HG03571 (cell line): ENCODE measurements around the gene GRAP.
"Not testable (repeated sequence)": the region's sequence is repeated elsewhere in the genome, so short reads cannot be mapped to it uniquely, and the experiment has no call there.

Experiments used
- ATAC-seq: cut with Tn5 transposase; IDR thresholded peaks from one replicate; pipeline ENCODE4 v1.9.1; 2021; ENCODE audit not compliant: unreplicated experiment

GRAP gene

DNA sequence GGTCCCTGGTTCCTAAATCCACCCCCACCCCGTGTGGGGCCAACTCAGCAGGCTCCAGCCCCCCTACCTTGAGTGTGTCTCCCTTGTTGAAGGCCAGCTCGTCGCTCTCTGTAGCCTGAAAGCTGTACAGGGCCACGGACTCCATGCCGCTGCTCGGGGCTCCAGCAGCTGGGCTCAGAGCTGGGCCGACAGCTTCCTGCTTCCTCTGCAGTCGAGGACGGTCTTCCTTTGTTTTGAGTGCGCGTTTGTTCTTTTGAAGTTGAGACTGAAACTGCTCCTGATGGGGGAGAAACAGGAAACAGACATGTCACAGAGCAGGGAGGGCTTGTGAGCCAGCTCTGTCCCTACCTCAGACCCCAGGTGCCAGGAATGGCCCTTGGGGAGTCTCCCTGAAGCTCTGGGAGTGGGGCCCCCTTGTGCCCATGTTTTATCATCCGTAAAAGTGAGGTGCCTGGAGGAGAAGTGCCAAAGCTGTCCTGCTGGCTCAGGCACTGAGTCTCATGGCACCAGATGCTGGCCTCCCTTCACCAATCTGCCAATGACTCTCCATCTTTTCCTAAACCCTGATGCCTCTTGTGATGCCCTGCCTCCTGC, at the start of gene GRAP:
Gene GRAP, minus strand, starts transcription at position 176 of the 594 bp plus-strand sequence. Its CDS starts 31 bp downstream, at position 145.
- ATAC-seq: not testable (repeated sequence)

GRCh38 chr17:19093684-19094438, 47.1 kb upstream of the GRAP start:
- not testable (repeated sequence) for ATAC-seq

- not testable (repeated sequence) for ATAC-seq
Observed at GRCh38 chr17:19092737-19093683, 46.3 kb upstream of the GRAP start.

DNA sequence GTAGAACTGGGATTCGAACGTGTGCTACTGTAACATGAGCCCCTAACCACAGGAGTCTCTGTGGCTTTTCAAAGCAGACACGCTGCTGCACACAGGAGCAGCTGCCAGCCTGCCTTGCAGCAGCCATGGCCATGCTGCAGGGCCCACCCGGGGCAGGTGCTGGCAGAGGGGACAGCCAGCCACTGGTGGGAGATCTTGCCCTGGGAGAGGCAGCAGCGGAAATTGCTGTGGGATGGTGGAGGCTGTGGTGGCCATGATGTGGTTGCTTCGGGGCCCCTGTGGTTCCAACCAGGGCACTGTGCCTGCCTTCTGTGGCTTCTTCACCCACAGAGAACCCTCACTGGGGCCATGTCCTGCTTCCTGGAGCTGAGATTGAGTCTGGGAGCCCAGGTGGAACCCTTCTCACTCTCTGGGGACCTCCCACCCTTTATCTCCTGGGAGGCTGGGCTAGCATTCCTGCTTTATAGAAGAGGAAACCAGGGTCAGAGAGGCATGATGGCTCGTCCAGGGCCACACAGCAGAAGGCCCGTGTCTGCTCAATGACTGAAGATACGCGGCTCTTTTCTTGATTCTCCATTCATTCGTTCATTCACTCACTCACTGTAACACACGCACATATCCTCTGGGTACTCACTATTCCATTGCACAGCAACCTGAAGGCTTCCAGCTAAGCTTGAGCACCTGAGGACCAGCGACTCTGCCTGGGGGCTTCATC, 43.5 kb upstream of the GRAP start:
- not testable (repeated sequence) for ATAC-seq

DNA sequence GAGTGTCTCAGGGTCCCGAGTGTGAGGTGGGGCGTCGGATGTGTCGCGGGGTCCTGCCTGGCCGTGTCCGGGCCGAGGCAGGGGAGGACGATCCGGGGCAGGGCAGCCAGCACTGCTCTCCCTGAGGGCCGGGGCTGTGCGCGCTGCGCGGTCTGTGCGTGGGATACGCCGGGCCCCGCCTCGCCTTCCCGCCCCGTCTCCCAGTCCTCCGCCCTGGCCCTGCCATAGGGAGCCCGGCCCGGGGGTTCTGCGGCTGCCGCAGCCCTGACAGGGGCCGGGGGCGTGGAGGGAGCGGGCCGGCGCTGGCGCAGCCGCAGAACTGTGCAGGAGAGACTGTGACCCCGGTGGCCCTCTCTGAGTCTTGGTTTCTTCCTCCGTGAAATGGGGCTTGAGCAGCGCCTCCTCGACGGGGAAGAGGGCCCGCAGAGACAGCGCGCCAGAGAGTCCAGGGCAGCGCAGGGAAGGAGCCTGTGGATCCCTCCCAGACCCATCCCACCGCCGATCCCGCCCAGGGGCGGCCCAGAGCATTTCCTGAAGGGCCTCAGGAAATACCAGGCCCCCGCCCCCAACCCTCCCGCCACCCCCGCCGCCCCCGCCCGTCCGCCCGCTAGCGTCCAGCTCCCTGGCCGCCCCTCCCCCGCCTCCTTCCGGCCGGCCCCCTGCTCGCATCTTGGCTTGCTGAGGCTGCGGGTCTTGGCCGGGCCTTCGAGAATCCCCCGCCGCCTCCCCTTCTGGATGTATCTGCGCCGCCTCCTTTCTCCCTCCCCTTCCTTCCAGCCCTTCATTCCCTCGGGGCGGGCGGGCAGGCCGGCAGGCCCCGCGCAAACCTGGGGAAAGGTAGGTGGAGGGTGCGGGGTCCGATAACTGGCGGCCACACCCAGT, 42.3 kb upstream of the GRAP start:
- not testable (repeated sequence) for ATAC-seq

- not testable (repeated sequence) for ATAC-seq
Observed at GRCh38 chr17:19077386-19077785, 30.6 kb upstream of the GRAP start.

- not testable (repeated sequence) for ATAC-seq
Observed at GRCh38 chr17:19076398-19077192, 29.8 kb upstream of the GRAP start.

GRCh38 chr17:19070318-19071168, 23.8 kb upstream of the GRAP start:
- peak; percentile 62 for ATAC-seq

DNA sequence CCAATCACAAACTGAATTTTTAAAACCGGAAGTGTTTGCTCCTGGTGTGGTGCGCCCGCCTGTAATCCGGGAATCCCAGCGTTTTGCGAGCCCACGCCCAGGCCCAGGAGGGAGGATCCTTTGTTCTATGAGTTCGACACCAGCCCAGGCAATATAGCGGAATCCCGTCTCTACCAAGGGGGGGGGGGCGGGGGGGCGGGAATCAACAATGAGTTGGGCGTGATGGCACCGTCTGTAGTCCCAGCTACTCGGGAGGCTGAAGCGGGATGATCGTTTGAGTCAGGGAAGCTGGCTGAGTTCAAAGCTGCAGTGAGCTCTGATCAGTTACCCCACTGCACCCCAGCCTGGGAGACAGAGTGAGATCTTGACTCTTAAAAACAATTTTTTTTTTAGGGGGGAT, 17.6 kb upstream of the GRAP start:
- not testable (repeated sequence) for ATAC-seq

DNA sequence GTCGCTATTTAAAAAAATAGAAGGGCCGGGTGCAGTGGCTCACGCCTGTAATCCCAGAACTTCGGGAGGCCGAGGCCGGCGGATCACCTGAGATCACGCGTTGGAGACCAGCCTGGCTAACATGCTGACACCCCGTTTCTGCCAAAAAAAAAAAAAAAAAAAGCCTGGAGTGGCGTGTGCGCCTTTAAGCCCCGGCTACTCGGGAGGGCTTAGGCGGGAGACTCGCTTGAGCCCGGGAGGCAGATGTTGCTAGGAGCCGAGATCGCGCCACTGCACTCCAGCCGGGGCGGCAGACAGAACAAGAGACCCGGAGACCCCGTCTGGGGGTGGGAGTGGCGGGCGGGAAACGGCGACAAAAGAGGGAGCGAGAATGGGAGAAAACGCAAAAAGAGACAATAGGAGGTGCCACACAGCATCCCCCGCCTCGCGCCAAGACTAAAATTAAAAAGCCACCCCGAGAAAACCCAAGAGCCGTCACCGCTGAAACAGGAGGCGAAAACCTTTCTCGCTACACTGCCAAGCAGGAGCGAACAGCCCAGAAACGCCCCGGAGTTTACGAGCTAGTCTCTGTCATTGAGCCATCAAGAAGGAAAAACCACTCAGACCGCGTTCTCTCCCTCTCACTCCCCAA, 16.7 kb upstream of the GRAP start:
- ATAC-seq: not testable (repeated sequence)

DNA sequence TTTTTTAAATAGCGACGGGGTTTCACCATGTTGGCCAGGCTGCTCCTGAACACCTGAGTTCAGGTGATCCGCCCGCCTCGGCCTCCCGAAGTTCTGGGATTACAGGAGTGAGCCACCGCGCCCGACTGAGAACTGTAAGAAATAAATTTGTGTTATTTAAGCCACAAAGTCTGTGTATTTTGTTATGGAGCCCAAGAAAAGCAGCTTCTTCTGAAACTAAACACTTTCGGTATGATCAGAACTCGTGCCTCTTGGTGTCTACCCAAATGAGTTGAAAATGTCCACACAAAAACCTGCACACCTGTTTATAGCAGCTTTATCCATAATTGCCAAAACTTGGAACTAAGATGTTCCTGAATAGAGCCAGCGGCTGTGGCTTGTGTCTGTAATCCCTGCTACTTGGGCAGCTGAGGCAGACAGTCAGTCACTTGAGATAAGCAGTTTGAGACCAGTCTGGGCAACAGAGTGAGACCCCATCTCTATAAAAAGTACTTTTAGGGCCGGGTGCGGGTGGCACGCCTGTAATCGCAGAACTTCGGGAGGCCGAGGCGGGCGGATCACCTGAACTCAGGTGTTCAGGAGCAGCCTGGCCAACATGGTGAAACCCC, 16.1 kb upstream of the GRAP start:
- not testable (repeated sequence) for ATAC-seq

GRCh38 chr17:19062009-19062717, 15.4 kb upstream of the GRAP start:
- ATAC-seq: not testable (repeated sequence)

GRCh38 chr17:19055447-19055846, 8.7 kb upstream of the GRAP start:
- ATAC-seq: peak; percentile 61

DNA sequence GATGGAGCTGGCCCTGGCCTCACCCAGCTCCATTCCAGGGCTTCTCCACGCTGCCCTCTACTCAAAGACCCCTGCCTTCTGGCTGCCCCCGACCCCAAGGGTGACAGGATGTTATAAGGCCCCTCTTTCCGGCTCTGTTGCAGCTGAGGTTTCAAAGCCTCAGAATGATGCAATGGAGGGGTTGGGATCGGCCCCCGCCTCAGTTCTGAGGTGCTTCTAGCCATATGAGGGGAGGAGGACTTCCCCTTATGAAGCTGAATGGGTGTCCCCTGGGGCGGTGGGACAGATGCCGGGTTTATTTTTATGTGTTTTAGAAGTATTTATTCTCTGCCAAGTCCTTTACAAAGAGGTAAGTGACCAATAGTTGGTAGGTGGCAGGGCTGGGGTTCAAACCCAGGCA, 2.1 kb upstream of the GRAP start:
- not testable (repeated sequence) for ATAC-seq

DNA sequence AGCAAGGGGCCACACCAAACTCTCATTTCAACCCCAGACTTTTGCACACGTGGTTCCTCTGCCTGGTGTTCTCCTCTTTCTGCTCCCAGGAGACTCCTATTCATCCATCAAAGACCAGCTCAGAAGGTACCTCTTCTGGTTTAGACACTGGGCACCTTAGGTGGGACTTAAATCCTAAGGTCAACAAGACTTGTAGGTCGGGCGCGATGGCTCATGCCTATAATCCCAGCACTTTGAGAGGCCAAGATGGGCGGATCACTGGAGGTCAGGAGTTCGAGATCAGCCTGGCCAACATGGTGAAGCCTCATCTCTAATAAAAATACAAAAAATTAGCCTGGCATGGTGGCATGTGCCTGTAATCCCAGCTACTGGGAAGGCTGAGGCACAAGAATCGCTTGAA, 753 bp upstream of the GRAP start:
- not testable (repeated sequence) for ATAC-seq

GRCh38 chr17:19044643-19045042, 2.1 kb downstream of the GRAP start:
- not testable (repeated sequence) for ATAC-seq
